ELF-1 (cell line): ENCODE measurements around the gene C8B.

Experiments used
- DNase-seq: peaks from one replicate; pipeline ENCODE4 v3.0.0-alpha.2; 2016; ENCODE audit warnings: low read depth, low spot score

Gene C8B

DNA sequence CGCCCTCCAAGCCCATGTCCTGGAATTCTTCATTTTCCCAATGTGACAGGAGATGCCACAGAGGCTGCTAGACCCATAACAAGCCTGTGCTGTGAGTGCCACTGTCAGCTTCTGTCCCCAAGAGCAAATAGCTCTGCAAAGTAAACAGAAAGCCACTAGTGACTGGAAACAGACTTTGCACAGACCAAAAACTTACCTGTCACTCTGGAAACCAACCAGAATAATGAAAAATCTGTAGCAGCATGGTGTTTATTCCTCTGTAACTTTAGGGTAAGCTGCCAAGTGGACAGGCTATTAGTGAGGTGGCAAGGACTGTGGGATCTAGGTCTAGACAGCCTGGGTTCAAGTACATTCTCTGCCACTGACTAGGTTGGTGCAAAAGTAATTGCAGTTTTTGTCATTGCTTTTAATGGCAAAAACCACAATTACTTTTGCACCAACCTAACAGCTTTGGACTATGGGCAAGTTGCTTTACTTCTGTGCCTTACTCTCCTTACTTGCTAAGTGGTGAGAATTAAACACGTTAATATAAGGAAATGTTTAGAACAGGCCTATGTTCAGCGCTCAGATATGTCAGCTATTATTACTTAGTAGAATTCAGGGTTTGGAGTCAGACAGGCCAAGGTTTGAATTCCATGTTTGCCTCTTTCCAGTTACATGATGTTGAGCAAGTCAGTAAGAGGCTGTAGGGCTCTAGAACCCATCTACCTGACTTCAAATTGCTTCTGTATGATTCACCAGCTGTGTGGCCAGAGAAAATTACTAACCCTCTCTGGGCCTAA is at the start of gene C8B:
C8B (minus strand) TSS at position 100 of the 782 bp plus-strand sequence; CDS start at position 33, 67 bp downstream.
- DNase-seq = no peak

GRCh38 chr1:57015071-57015470 is 49.3 kb upstream of the C8B start:
- DNase-seq = no peak

DNA sequence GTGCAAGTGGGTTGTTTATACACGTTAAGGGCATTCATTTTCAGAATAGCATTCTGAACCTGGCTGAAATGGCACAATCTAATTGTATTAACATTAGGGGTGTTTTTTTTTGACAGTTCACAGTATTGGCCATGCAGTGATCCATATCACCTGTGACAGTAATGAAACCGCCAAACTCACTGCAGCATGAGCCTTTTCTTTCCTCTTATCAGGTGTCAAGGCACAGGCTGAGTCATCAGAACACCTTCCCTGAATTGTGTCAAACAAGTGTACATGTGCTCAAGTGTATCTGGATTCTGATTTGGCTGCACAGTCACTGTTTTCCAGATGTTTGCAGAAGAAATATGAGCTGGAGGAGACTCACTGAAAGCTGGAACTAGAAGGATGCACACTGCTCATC is 47.7 kb upstream of the C8B start:
- no peak for DNase-seq

- no peak for DNase-seq
Observed at GRCh38 chr1:57012315-57012714, 46.5 kb upstream of the C8B start.

DNA sequence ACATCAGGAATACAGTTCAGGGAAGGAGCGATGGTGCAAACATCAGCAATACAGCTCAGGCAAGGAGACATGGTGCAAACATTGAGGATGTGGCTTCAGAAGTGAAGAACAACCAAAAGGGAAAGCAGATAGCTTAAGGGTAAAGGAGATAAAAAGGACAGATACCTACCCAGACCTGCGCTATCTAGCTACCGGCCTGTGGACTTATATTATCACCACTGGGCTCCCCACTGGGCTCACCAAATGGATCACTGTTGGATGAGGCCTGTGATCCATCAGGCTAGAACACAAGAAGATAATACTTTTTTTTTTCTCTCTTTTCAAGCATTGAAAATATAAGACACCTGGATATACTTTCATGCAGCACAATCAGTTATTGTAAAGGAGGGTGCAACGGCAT is 44.7 kb upstream of the C8B start:
- no peak for DNase-seq

DNA sequence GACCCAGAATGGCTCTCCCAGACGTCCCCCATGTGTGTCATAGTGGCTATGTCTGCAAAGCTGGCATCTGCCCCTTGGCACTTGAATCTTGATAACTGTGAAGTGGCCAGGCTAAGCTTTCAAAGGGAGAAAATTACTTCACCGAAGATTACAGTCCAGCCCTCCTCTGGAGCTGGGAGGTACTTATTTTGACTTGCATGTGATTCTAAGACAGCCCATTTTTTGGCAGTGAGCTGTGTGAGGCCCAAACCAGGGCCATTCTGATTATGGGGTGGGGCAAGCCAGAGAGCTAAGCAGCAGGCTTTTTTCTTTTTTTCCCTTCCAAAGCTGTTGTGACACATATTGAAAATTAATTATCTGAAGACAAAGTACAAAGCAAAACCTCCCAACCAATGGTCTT is 42.1 kb upstream of the C8B start:
- no peak for DNase-seq

DNA sequence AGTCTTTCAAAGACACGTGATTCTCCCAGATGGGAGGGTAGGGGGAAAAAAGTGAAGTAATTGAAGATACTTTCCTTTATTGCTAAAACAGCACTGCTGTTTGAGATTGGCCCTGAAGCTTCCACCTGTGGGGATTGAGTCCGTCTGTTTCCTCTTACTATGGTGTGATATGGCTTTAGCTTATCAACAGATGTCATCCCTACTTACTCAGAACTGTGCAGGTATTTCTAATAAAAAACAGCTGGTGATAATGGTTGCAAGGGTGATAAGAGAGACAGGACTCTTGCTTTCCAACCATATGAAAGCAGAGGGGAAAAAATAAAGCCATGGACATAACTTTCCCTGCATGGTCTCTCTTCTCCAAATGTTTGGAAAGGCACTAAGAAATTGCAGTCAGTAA is 41.7 kb upstream of the C8B start:
- no peak for DNase-seq

- DNase-seq = no peak
Observed at GRCh38 chr1:57003398-57004139, 37.8 kb upstream of the C8B start.

DNA sequence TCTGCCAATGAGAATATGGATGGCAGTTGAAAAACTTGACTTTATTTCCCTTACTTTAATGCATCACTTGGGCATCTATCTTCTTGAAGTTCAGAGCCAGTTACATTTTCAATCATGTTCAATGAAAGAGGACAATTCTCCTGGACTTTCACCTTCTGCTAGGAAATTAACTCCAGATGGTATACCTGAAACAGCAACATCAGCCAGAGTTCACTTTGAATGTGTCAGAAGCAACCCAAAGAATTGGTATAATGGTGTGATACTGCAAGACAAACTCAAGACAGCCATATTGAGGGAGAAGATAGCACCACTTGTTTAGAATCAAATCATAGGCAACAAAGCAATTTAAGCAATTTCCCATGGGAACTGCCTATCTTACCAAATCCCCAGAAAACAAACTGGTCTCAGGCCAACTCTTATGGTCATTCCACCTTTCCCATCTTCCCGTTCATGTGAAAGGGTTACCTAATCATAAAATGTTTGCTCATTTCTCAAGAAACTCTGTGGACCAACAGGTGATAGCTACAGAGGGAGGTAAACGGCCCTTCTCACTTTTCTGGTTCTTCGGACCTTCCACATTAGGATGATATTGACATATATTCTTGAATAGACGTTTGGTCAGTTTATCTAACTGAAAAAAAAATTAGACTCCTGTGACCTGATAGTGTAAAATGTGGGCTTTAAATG is 29.7 kb upstream of the C8B start:
- no peak for DNase-seq

DNA sequence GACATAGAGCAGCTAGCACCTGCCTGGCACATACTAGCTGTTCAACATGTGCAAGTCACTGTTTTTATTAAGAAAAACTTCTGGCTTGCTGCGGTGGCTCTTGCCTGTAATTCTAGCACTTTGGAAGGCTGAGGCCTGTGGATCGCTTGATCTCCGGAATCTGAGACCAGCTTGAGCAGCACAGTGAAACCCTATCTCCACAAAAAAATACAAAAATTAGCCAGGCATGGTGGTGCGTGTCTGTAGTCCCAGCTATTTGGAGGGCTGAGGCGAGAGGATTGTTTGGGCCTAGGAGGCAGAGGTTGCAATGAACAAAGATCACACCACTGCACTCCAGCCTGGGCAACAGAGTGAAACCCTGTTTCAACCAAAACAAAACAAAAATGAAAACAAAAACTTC is 27.7 kb upstream of the C8B start:
- no peak for DNase-seq

GRCh38 chr1:56992318-56993125 is 26.7 kb upstream of the C8B start:
- DNase-seq = no peak

DNA sequence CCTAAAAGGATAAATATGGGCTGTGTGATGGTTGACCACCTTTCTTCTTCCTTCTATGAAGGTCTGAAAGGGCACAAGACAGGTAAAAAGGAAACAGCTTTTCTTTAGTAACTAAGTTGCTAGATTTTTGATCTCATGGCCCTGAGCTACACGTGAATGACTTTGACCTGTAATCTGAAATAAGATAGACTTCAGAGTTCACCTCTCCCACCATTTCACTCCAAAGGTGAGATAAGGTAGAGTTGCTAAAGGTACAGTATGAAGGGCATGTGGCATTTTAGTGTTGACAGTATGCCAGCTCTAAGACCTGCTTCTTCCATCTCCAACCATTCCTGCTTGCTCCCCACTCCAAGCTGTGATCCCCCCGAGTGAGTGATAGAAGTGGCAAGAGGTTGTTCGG is 25.8 kb upstream of the C8B start:
- no peak for DNase-seq

GRCh38 chr1:56986397-56986796 is 20.6 kb upstream of the C8B start:
- no peak for DNase-seq

- no peak for DNase-seq
Observed at GRCh38 chr1:56985857-56986256, 20.0 kb upstream of the C8B start.

DNA sequence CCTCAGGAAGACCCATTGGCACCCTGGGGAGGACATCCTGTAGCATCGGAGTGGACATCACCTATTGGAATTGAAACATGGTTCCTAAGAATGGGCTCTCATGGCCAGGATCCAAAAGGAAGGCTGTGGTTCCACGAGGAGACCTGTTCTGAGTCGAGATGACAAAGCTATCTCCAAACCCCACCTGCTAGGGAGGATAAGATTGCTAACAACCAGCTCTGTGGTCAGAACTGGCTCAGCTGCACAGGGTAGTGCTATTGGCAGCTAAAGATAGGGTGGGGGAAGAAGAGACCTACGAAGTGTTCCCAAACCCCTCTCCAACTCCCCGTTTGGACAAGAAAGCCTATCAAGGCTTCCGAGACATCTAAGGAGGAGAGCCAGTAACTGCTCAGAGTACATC is 17.7 kb upstream of the C8B start:
- DNase-seq = no peak

DNA sequence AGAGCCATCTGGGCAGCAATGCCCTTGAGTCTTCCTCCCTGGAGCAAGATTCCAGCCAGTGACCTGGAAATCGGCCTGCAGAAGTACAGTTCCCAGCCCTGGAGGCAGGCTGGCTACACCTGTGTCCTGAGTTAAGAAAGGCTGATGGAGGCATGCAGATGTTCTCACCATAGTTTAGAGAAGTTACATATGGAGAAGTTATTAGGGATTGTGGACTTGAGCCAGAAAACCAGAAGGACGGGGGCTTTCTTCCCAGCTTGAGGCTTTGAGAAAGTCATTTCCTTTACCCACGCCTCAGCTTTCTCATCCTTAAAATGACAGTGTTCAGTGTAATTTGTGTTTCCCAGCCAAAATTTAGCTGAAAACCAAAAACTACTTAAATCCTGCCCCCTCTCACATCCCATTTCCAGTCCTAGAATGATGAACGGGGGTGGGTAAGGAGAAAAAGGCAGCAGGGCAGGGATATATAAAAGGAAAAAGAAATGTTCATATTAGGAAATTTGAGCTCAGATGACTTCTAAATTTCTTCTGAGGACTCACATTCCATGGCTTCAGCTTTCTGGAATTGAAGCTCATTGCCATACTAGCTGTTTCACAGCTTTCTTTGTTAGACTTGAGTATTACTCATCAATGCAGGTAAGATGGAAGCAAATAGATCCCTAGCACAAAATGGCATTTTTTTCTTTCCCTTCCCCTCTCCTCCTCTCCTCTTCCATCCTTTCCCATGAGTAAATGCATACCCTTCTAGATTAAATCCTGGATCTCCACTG is 14.4 kb upstream of the C8B start:
- DNase-seq = no peak

DNA sequence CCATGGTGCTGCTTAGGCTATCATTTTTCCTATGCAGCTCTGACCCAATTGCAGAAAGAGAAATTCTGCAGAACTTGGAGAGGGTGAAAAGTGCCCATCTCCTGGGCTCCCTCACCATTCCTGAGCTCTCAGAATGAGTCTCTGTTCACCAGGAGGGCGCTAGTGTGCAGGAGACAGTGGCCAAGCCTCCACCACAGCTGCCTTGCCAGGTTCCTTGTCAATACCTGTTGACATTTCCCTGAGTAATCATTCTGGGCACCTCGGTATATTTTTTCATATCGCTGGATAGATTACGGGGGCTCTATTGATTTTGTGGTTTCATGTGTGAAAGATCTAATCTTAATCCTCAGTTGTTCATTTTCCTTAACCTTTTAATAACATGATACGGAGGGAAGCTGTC is 13.0 kb upstream of the C8B start:
- no peak for DNase-seq

- DNase-seq = no peak
Observed at GRCh38 chr1:56977910-56978309, 12.1 kb upstream of the C8B start.

DNA sequence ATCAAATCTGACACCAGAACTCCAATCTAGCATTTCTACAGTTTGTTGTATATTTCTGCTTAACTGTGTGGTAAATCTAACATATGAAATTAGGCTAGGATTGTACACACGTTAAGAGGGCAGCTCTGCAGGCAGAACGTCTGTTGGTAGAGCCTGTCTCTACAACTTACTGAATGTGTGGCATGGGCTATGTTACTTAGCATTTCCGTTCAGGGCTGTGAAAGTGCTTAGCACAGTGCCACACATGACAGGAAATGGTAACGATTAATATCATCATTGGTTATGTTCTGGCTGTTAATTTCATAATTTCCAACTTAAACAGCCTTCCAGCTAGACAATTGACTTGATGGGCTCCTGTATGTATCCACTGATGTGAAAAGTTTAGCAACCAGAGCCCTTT is 9.6 kb upstream of the C8B start:
- no peak for DNase-seq

DNA sequence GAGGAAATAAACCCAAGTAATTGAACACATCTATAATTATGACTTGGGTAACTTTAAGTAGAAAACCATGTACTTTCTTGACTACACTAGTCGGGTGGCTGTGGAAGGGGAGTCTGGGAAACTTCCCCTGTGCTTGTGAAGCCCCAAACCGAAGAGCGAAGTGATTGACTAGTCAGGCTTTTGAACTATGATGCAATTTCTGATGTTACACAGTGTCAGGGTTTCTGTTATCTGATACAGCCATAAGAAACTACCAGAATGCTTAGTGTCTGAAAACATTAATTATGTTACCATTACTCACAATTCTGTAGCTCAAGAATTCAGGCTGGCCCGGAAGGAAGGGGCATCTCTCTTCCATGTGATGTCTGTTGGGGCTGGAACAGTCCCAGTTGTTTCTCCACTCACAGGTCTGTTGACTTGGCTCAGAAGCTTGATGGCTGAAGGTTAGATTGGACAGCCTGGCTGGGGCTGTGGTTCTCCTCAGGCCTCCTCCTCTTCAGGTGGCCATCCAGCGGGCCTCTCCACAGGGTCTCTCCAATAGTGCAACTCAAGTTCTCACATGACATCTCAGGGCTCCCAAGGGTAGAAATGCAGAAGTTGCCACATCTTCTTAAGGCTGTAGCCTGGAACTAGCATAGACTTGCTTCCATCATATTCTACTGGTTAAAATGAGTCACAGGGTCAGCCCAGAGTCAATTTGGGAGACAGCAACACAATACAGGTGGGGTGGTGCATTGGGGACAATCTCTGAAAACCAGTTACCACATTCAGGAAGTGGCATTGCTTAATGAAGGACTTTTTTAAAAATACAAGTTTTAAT is 8.3 kb upstream of the C8B start:
- DNase-seq = no peak
